Fibroblast of skin of scalp (primary cell): ENCODE measurements around the gene VDAC1.
A peak's percentile ranks its signal among the peaks of the same experiment; 100 is the strongest.

Experiments used
- DNase-seq: peaks from one replicate; pipeline ENCODE4 v3.0.0-alpha.2; 2013

The VDAC1 gene

GRCh38 chr5:134024811-134025210 is 20.0 kb upstream of the VDAC1 start:
- no peak for DNase-seq

DNA sequence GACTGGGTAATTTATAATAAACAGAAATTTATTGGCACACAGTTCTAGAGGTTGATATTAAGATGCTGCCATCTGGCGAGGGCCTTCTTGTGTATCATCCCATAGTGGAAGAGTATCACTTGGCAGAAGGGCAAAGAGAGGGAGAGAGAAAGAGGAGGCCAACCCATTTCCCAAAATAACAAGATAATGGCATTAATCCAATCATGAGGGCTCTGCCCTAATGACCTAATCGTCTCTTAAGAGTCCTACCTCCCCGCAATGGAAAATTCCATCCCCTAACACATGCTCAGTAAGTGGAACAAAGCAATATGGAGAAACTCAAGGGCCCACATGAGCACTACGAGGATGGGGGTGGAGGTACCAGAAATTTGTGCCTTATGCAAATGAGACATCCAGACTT is 17.6 kb upstream of the VDAC1 start:
- DNase-seq = no peak

DNA sequence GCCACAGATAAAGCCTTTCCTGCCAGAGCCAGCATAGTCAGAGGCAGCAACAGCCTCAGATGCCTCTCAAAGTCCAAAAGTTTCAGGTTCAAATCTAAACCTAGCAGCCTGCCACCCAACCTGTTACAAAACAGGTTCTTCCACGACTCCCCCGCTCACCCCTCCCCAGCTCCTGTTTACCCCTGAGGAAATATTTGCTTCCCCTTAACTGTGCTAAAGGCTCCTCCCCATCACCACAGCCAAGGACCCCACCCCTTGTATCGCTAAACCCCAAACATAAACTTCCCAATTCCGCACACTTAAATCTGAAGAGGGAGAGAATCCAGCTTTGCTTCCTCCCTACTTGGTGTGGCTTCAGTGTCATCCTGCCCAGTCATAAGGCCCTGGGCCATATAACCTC is 15.4 kb upstream of the VDAC1 start:
- DNase-seq = no peak

DNA sequence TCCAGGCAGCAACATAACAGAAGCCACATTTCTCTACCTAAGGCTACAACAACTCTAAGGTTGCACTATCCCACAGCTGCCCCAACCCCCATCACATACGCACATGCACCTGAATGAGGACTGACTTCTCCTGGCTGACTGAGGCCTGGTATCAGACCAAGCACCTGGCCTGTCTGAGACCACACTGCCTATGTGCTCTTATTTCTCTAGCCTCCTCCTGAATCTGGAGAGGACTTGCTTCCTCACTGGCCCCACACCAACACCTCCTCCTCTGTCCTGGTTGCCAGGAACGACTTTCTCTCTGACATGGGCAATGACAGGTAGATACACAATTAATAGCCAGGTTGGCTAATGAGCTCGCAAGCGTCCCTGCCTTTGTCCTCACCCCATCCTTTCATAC is 14.9 kb upstream of the VDAC1 start:
- no peak for DNase-seq

- no peak for DNase-seq
These were observed 14.2 kb upstream of the VDAC1 start for GRCh38 chr5:134018986-134019316.

DNA sequence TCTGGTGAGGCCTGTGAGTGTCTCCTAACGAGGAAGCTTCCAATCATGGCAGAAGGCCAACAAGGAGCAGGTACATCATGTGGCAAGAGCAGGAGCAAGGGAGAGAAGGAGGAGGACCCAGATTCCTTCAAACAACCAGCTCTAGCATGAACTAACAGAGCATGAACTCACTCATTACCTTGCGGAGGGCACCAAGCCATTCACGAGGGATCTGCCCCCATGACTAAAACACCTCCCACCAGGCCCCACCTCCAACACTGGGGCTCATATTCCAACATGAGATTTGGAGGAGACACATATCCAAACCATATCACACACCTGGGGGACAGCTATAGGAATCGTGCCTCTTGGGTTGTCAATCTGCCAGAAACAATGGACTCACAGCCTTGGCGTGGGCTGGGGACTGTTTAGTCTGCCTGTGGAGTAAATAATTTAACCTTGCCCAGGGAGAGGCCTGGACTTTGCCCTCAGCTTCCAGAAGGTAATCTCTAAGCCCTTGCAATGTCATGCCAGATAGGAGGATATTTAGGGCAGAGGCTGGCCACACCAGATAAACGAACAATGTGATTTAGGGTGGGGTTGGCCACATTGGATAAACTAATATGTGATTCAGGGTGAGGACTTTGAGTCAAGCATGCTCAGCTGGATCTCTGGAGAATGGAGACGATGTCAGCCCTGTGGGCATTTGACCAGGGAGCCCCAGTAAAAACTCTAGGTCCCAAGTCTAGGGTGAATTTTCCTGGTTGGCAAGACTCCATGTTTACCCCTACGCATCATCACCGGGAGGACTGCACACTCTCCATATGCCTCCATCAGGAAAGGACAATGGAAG is 13.6 kb upstream of the VDAC1 start:
- no peak for DNase-seq

GRCh38 chr5:134008266-134008749 is 3.5 kb upstream of the VDAC1 start:
- DNase-seq = no peak

DNA sequence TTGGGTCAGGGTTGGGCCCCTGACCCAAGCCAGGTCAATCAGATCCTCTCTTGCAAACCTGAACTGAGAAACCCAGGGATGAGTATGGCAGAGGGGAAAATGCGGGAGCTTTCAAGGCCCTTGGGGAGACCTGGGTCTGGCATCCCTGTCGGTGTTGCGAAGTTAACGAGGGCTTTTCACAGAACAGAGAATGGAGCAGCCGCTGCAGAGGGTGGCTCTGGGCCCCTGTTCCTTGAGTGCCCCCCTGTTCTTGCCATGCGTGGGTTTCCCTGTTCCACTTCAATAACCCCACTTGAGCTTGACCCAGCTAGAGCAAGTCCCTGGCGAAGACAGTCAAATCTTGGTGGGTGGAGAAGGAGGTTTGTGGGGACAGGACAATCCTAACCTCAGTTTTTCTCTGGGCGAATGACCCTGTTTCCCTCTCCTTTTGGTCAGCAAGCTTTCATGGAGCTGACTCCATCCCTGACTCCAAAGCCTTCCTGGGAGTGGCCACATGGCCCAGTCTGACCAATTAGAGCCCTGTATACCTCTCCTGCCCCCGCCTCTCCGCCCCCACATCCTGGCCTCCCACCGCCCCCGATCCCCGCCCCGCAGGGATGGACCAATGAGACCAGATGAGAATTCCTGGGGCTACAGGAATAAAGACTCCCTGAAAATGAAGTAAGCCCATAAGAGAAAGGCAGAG is 2.9 kb upstream of the VDAC1 start:
- DNase-seq = peak; percentile 22

DNA sequence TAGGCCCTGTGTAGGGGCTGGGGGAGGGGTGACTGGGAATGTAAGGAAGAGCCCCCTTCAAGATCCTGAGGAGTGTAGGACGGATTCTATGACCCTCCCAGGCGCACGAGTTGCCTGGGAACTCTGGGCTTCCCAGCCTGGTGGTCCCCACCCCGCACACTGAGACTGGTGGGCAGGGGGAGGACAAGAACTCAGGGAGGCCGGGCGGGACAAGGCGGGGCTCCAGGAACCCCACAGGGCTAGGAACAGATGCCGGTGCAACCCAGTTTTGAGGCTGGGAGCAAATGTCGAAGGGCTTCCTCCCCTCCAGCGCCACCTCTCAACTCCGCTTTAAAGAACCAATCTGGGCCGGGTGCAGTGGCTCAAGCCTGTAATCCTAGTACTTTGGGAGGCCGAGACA is 1.3 kb upstream of the VDAC1 start:
- no peak for DNase-seq

- DNase-seq = peak; percentile 18
These were observed 764 bp upstream of the VDAC1 start for GRCh38 chr5:134005417-134006061.

DNA sequence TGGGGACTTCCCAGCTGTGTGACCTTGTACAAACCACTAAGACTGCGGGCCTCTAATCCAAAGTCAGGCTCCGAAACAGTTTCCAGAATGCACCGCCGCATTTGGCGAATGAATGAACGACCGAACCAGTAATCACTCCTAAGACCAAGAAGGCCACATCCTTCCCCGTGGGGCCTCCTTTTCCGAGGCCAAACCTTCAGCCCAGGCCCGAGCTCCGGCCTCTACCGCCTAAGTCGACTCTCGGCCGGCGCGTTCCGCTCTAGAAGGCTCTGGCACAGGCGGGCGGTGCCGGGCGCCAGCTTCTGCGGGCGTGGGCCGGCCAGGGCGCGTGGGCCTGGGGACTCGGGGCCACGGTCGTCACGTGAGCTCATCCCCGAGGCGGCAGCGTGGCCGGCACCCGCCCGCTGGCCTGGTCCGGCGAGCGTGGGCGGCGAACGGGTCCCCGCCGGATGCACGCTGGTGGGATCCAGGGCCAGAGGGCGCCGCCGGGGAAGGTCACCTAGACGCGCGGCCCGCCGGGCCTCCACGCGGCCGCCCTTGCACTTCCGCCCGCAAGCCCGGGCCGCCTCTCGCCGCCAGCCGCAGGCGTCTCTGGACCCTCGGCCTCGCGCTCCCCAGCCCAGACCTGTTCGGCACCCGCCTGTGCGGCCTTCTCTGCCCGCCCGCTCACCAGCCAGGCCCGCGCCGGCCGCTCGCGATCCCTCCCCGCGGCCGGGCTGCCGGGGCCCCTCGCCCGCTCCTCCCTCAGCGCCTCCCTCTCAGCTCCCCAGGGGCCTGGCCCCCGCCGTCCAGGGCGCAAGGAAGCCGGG is 754 bp downstream of the VDAC1 start:
- DNase-seq = peak; percentile 23

DNA sequence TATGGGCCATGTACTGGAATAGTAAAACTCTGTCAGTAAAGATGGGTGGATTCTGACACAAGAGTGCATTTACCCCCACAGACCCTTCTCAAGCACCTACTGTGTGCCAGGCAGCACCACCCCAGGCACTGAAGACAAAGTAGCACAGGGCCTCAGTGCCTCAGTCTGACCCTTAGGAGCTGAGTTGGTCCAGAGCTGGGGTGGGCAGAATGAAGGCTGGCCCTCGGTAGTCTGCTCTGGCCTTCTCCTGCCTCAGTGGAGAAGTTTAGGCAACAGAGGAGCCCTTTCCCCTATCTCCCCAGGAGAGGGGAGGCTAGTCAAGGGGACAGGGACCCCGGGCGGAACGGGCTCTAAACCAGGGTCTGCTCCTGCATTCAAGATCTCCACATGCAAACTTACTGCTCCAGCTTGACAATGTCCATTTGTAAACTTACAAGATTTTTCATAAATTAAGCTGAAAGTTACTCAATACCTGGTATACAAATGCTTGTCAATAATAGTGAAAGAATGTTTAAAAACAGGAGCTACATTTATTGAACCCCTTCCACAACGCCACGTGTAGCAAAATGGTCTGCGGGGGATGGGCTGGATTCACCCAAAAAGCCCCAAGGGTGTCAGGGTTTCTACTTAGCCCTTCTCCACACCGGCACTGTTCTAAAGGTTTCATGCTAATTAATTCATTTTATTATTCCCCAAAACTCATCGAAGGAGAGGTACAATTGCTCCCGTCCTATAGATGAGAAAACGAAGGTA is 1.5 kb downstream of the VDAC1 start:
- no peak for DNase-seq

- DNase-seq = no peak
These were observed 2.6 kb downstream of the VDAC1 start for GRCh38 chr5:134001938-134002731.

- no peak for DNase-seq
These were observed 3.9 kb downstream of the VDAC1 start for GRCh38 chr5:134000696-134001453.

GRCh38 chr5:134000091-134000511 is 4.7 kb downstream of the VDAC1 start:
- no peak for DNase-seq

- DNase-seq = no peak
These were observed 6.0 kb downstream of the VDAC1 start for GRCh38 chr5:133998807-133999206.

- no peak for DNase-seq
These were observed 6.7 kb downstream of the VDAC1 start for GRCh38 chr5:133998042-133998441.

- no peak for DNase-seq
These were observed 8.0 kb downstream of the VDAC1 start for GRCh38 chr5:133996683-133997252.

DNA sequence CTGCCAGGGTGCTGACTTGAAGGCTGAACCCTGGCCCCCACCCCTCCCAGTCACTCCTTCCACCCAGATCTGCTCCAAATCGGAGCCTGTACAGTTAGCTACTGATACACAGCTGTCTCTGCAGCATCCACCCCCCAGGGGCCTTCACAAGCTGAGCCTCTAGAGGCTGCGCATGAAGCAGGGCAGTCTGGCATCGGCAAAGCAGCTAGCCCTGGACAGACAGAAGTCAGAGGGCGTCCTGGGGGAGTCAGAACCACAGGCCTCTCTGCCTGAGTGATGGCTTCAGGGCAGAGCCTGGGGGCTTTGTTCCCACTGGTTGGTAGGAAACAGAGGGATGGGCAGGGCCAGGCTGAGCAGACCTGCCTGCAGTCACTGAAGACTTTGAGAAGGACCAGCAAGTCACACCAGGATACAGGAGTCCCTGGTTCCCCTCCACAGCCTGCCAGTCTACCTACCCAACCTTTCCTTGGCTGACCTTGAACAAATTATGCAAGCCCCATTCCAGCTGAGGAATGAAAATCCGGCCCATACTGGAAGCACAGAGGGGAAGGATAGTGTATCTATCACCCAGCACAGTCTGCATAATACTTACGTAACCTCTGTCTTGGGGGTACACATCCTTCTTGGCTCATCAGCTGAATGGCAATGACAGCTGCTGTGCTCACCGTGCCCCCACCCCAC is 8.8 kb downstream of the VDAC1 start:
- no peak for DNase-seq
